Vagina (tissue), 2 donors: ENCODE results near the gene LRRN2.

Experiments
- POLR2AphosphoS5 ChIP-seq, 2 donors: sonication (generic); formaldehyde crosslinking; IDR thresholded peaks; one replicate each; pipeline ENCODE4 v1.9.0; 2017; ENCODE audit warnings: antibody characterized with exemption in 2 of 2, mild to moderate bottlenecking in 2 of 2, low read depth in 1 of 2; ENCODE audit not compliant: insufficient read depth in 1 of 2
- TF ChIP-seq, protein P1 (sequence below), 3 experiments: fragments of 450-650 bp in 2 of 3; fragments of 200-600 bp in 1 of 3; sonication (generic) in 1 of 3; IDR thresholded peaks; one replicate each; pipeline ENCODE4 v1.5.1; 2017 to 2019; ENCODE audit warnings: antibody characterized with exemption in 3 of 3, mild to moderate bottlenecking in 2 of 3, moderate library complexity in 2 of 3

DNA sequence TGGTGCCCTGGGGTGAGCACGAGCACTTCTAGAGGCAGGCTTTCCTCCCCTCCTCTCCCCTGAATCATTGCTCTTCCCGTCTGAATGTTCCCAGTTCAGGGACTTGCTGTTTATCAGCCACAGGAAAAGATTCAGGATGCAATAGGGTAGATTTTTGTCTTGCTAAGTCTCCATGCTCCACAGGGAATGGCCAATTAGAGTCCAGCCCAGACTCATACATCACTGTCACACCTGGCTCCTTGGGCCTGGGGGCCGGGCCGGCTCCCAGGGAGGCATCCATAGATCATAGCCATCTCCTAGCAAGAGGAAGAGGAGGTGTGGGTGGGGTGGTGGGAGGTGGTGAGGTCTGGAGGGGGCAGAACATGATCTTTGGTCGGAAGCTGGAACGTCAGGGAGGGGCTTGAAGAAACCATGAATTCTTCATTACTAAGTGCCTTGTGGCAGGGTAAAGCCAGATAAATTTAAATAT is 83.4 kb downstream of the LRRN2 start:
- no peak for TF ChIP-seq POLR2AphosphoS5 (IDR thresholded peaks at IDR 0.05; ENCODE audit: insufficient read depth in 1 of 2, low read depth in 1 of 2)
- TF ChIP-seq, protein P1, sequence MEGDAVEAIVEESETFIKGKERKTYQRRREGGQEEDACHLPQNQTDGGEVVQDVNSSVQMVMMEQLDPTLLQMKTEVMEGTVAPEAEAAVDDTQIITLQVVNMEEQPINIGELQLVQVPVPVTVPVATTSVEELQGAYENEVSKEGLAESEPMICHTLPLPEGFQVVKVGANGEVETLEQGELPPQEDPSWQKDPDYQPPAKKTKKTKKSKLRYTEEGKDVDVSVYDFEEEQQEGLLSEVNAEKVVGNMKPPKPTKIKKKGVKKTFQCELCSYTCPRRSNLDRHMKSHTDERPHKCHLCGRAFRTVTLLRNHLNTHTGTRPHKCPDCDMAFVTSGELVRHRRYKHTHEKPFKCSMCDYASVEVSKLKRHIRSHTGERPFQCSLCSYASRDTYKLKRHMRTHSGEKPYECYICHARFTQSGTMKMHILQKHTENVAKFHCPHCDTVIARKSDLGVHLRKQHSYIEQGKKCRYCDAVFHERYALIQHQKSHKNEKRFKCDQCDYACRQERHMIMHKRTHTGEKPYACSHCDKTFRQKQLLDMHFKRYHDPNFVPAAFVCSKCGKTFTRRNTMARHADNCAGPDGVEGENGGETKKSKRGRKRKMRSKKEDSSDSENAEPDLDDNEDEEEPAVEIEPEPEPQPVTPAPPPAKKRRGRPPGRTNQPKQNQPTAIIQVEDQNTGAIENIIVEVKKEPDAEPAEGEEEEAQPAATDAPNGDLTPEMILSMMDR (IDR thresholded peaks at IDR 0.05) = no peak
